Astrocyte of the hippocampus (primary cell): ENCODE data around the gene LRRC10B.

Experiments used
- DNase-seq: peaks from one replicate; pipeline ENCODE4 v3.0.0; 2011; ENCODE audit warnings: low read depth, low spot score

The LRRC10B gene

DNA sequence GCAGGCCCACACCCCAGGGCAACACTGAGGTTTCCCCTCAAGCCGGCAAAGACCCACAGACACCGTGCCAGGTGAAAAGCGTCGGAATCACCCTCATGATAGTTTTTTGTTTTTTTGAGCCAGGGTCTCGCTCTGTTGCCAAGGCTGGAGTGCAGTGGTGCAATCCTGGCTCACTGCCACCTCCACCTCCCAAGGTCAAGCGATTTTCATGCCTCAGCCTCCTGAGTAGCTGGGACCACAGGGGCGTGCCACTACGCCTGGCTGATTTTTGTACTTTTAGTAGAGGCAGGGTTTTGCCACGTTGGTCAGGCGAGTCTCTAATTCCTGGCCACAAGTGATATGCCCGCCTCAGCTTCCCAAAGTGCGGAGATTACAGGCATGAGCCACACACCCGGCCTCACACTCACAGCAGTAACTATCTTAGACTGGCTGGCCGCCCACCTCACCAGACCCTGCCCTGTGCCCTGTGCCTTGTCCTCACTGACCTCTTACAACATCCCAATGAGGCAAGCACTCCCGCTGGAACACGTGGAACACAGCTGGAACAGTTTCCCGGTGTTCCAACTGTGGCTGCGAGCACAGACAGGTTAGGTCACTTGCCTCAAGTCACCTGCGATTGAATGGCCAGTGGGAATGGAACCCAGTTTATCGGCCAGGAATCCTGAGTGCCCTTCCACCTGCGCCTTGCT, 21.1 kb downstream of the LRRC10B start:
- DNase-seq: no peak

DNA sequence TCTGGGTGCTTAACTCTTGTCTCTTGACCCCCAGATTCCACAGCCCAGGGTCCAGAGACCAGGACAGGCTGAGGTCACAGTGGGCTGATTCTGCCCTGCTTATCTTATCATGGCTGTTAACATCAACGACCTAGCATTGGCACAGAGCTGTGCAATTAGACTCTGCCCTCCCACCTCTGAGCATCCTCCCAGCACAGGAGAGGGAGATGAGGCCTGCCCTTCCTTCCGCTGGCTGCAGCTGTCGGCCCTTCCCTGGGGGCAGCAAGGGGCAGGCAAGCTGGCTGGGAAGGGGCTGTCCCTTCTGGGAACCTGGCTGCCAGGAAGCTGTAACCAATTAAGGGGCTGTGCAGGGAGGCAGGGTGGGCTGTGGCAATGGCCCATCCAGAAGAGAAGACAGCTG, 22.5 kb downstream of the LRRC10B start:
- no peak for DNase-seq

GRCh38 chr11:61532134-61533038, 23.8 kb downstream of the LRRC10B start:
- peak; percentile 35 for DNase-seq

DNA sequence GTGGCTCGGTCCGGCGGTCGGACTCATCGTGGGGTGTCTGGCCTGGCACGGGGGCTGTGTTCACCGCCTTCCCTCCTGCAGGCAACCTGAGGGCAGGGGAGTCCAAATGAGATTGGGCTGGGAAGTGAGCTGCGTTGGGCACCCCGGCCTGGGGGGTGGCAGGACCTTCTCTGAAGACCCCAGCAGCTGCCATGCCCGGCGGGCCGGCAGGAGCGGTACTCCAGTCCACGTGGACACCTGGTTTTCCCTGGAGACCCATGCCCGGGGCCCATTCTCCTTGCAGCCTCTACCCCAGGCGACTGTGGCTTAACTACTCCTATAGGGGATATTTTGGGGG, 24.5 kb downstream of the LRRC10B start:
- no peak for DNase-seq

- no peak for DNase-seq
Observed at GRCh38 chr11:61533401-61533800, 24.9 kb downstream of the LRRC10B start.

DNA sequence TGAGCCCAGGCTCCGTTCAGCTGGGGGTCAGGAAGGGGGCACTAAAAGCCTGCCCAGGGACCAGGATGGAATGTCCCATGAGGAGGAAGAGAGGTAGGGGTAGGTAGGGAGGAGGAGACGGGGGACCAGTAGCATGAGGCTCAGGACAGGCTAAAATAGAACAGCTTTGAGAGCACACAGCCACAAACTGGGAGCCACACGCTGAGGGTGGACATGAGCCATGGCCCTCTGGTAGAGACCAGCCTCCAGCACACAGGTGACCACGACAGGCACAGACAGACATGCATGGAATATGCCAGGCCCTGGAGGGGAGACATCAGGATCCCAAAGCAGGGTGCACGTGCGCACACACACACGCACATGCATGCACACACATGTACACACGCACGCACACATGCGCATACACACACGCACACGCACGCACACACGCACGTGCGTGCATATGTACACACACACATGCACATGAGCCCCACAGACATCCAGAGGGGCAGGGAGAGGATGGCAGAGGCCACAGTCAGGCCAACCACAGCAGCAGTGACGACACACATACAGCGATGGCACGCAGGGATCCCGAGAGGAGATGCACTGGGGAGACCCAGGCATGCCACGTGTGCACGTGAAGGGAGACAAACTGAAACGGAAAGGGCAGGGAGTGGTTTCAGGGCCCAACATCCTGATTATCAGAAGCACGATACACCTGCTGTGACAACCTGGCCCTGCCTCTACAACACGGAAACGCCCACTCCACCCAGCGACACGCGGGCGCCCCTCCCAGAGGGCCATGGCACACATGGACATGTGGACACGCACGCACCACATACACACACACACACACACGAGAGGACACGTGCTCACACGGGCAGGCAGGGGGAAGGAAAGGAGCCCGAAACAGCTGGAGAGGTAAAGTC, 25.7 kb downstream of the LRRC10B start:
- no peak for DNase-seq

- no peak for DNase-seq
Observed at GRCh38 chr11:61534933-61535839, 26.6 kb downstream of the LRRC10B start.

DNA sequence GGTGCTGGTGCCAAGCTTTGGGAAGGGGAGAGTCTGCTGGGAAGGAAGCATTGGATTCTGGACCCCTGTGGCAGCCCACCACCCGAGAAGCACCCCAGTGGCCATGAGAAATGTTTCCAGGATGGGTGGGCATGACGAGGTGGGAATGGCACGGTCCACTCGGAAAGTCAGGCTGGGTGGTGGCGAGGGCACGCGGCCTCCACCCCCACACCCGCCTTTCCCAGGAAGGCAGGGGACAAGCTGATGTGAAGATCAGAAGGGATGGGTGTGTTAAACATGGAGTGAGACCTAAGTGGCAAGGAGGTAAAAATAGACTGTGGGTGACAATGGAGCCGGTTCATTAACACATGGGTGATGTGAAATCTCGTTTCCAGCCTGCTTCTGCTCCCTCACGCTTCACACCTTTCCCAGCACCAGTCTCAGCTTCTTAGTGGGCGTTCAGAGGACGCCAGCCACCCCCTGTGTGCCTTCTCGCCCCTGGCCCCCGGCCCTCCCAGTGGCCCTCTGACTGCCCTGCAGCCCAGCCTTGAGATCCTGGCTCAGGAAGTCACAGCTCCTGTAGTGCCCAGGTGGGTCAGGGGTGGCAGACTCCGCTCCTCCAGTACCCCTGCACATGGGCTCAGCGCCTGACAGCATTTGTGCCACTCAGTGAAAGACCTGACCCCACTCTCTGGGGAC, 27.6 kb downstream of the LRRC10B start:
- no peak for DNase-seq

DNA sequence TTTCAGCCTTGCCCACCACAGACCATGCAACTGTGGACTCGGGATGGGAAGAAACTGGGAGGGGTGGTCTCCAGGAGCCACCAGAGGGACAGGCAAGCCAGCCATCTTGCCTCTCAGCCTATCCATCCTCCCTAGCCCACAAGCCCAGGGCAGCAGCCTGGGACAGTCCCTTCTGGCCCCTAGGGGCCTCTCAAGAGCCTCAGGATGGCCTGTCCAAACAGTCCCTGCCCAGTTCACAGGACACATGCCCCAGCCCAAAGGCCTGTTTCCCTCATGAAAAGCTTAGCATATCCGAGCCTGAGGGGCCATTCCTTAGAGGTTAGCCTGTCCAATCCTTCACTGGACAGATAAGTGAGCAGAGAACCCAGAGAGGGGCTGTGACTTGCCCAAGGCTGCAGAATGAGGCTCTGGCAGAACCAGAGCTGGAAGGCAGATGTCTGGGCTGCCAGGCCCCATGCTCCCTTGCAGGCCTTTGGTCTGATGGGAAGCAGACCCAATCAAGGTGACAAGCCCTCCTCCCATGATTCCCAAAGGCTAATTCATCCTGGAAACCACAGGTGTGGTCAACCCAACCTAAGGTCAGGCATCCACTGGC, 28.2 kb downstream of the LRRC10B start:
- no peak for DNase-seq

GRCh38 chr11:61537326-61537725, 28.8 kb downstream of the LRRC10B start:
- no peak for DNase-seq

- DNase-seq: no peak
Observed at GRCh38 chr11:61538636-61538961, 30.1 kb downstream of the LRRC10B start.

- DNase-seq: no peak
Observed at GRCh38 chr11:61539006-61539405, 30.5 kb downstream of the LRRC10B start.

DNA sequence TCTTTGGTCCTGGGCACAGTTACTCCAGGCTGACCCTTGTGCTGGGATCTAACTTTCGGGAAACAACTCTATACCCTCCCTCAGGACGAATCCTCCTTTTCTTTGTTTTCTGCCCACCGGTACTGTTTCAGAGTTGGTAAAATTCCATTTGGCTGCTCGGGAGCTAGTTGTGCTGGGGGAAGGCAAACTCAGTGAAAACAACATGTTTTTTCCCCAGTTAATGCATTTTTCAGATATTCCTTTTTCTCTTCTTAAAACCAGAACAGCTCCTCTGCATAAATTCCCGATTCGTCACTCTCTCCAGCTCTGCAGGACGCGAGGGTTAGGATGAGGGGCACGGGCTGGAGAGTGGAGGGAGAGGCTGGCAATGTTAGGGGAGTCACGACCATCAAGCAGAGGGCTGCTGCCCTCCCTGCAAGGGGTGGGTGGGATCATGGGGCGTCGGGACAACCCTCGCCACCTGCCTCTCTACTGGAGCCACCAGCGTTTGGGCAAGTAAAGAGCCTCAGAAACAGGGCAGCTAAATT, 31.3 kb downstream of the LRRC10B start:
- no peak for DNase-seq

GRCh38 chr11:61540528-61540927, 32.0 kb downstream of the LRRC10B start:
- no peak for DNase-seq

- DNase-seq: no peak
Observed at GRCh38 chr11:61541598-61541997, 33.0 kb downstream of the LRRC10B start.

GRCh38 chr11:61542024-61542461, 33.5 kb downstream of the LRRC10B start:
- DNase-seq: no peak

GRCh38 chr11:61542705-61543104, 34.2 kb downstream of the LRRC10B start:
- no peak for DNase-seq

DNA sequence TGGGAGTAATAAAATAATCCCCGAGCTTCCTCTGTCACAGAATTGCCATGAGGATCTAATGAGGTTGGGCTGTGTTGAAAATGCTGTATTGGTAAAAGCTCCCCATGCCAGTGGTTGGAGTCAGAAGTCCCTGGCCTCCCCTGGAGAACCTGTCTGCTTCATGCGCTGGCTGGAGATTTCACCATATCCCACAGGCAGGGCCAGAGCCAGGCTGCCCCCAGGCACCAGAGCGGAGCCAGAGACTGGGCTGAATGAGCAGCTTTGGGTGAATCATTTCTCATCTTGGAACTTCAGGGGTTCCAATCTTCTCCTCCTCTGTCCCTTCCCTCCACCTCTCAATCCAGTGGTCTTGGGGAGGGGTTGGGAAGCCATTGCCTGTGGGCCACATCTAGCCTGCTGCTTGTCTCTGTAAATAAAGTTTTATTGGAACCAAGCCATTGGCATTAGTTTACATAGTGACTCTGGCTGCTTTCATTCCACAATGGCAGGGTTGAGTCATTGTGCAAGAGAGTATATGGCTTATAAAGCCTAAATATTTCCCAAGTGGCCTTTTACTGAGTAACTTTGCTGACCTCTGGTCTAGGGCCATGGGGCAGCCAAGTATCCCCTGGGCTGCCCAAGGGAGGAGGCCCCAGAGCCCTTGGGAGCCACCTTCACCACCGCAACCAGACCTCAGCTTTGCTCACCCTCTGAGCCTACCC, 35.2 kb downstream of the LRRC10B start:
- no peak for DNase-seq

DNA sequence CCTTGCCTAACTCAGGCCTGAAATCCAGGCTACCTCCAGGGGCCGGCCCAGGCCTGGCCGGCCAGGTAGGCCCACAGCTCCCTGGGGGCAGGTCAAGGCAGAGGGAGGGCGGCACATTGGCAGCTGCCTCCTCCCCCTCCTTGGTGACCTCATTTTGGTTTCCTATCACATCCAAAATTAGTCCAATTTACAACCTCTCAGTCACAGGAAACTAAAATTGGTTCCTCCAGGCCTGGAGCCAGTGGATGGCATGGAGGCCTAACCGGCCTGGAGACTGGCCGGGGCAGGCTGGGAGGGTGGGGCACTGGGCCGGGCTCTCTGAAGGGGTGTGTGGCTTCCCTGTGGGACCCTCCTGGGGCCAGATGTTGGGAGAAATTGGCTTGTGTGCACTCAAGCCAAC, 35.9 kb downstream of the LRRC10B start:
- no peak for DNase-seq
